Left ventricle myocardium inferior (tissue), 1 donor: Measurements from ENCODE around the gene OPTN. TPM values are rescaled to one million over a fixed set of nuclear protein-coding genes. Genes with fewer than 3 reads are reported as not detected.

ENCODE experiments used
- DNase-seq: peaks from one replicate; pipeline ENCODE4 v3.0.0-alpha.2; 2020
- H3K27ac ChIP-seq: fragments of 200-600 bp; replicated peaks from 2 replicates; pipeline ENCODE4 v1.8.0; 2021
- H3K27me3 ChIP-seq: fragments of 200-600 bp; 2 replicates; pipeline ENCODE4 v1.8.0; 2021; ENCODE audit warnings: low read depth
- H3K36me3 ChIP-seq: fragments of 200-600 bp; 2 replicates; pipeline ENCODE4 v1.8.0; 2021
- H3K4me1 ChIP-seq: fragments of 200-600 bp; 2 replicates; pipeline ENCODE4 v1.8.0; 2021
- H3K4me3 ChIP-seq: fragments of 200-600 bp; 2 replicates; pipeline ENCODE4 v1.8.0; 2021; ENCODE audit warnings: mild to moderate bottlenecking, moderate library complexity
- H3K9me3 ChIP-seq: fragments of 200-600 bp; replicated peaks from 2 replicates; pipeline ENCODE4 v1.8.0; 2021
- intact Hi-C: fragments of 100-400 bp; cut with micrococcal nuclease; formaldehyde crosslinking; loops from one replicate; pipeline ENCODE4 v1.11.0; 2022
- total RNA-seq: library from RNA; stranded (reverse); fragmentation: NEBNext Ultra II Directional; extraction: Animal tissue kit (Norgen Biotek cat#: 25700); gene quantifications from one replicate; pipeline ENCODE4 v1.2.1, GENCODE V29; 2021
- TF ChIP-seq, protein P1 (sequence below): fragments of 200-600 bp; IDR thresholded peaks from 2 replicates; pipeline ENCODE4 v1.8.0; 2021; ENCODE audit warnings: antibody characterized with exemption, mild to moderate bottlenecking, borderline replicate concordance
- donor health status: DM: no; HTN: yes; CAD: no; lungs with severe emphysema.

OPTN gene
- total RNA-seq, 1 donor from 2014 or later = 129 TPM

DNA sequence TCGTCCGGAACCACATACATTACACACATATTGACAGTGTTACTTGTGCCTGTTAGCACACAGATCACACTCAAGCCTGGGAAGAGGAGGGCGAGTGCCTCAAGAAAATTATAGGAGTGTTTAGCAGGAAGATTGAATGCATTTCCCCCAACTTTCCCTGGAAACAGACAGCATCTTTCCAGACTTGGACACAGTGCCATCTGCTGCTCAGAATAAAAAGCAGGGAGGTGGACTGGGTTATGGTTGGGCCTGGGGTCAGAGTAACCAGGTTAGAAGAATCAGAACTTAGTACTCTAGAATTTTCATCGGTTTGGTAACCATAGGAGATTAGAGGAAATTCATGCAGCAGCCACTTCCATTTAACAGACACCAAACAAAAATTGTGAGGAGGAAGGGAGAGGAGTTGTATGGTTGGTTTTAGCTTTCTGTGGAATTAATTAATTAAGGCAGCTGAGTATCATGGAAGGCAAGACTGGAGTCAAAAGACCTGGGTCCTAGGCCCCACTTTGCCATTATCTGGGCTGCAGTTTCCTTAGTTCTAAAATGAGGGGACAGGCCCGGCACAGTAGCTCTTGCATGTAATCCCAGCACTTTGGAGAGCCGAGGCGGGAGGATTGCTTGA lies 43.4 kb upstream of the OPTN start:
- Histone ChIP-seq H3K4me3 (no peak overlapping the region), H3K36me3 (no peaks in the 10 kb centered on the region), H3K4me1 (no peaks in the 10 kb centered on the region), H3K27ac (no peak overlapping the region), H3K9me3 (no peaks in the 10 kb centered on the region), H3K27me3 (peaks cover 31% of the 10 kb centered on the region)
- TF ChIP-seq, protein P1, sequence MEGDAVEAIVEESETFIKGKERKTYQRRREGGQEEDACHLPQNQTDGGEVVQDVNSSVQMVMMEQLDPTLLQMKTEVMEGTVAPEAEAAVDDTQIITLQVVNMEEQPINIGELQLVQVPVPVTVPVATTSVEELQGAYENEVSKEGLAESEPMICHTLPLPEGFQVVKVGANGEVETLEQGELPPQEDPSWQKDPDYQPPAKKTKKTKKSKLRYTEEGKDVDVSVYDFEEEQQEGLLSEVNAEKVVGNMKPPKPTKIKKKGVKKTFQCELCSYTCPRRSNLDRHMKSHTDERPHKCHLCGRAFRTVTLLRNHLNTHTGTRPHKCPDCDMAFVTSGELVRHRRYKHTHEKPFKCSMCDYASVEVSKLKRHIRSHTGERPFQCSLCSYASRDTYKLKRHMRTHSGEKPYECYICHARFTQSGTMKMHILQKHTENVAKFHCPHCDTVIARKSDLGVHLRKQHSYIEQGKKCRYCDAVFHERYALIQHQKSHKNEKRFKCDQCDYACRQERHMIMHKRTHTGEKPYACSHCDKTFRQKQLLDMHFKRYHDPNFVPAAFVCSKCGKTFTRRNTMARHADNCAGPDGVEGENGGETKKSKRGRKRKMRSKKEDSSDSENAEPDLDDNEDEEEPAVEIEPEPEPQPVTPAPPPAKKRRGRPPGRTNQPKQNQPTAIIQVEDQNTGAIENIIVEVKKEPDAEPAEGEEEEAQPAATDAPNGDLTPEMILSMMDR = peak; percentile 48
- intact Hi-C loops = no loop called here
- no peak for DNase-seq

DNA sequence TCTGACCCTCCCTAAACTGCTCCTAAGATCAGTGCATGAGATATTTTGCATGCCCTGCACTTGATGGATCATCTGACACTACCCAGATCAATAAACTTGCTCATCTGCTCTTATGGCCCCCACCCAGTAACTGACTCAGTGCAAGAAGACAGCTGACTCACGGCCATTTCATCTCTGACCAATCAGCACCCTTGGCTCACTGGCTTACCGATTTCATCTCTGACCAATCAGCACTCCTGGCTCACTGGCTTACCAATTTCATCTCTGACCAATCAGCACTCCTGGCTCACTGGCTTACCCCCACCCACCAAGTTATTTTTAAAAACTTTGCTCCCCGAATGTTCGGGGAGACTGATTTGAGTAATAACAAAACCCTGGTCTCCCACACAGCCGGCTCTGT lies 37.2 kb upstream of the OPTN start:
- TF ChIP-seq, protein P1 = no peak
- intact Hi-C loops = no loop called here
- Histone ChIP-seq H3K4me3 (no peak overlapping the region), H3K27me3 (peaks cover 38% of the 10 kb centered on the region), H3K9me3 (no peaks in the 10 kb centered on the region), H3K4me1 (no peaks in the 10 kb centered on the region), H3K27ac (no peak overlapping the region), H3K36me3 (no peaks in the 10 kb centered on the region)
- DNase-seq = no peak

DNA sequence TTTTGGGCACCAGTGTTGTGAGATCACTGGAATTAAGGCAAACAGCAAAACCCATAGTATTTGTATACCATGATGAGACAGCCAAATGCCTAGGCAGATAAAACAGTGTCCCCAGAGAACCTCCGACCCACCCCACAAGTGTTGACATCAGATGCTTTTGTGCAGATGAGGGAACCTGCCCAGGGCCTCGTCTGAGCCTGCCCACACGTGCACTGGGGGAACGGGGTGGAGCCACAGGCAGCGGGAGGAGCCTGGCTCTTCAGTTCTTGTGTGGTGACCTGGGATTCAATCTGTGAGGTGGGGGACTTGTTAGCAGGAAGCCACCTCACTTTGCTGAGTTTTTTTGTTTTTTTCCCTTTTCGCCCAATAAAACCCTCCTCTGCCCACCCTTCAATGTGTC lies 33.4 kb upstream of the OPTN start:
- DNase-seq = no peak
- peaks cover 30% of the 10 kb centered on the region for H3K27me3 ChIP-seq
- TF ChIP-seq, protein P1 = no peak
- H3K9me3 ChIP-seq = no peaks in the 10 kb centered on the region
- no peak overlapping the region for H3K27ac ChIP-seq
- H3K4me3 ChIP-seq = no peak overlapping the region
- intact Hi-C loops = no loop called here
- H3K36me3 ChIP-seq = no peaks in the 10 kb centered on the region
- no peaks in the 10 kb centered on the region for H3K4me1 ChIP-seq

DNA sequence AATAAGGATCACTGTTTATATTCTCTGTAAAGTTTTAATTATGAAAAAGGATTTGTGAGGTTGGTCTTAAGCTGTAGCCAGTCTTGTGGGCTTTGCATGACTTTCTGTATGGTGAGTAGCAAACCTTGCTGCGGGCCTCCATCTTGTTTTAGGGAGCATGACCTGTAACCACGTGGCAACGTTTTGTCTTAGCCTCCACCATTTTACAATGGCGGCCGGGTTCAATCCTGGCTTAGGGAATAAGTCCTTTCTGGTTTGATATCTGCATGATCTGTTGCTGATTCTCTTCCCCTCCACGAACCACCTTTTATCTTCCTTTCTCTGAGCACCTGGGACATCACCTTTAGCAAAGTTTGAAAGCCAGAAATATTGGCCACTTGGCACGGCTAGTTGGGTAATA lies 32.5 kb upstream of the OPTN start:
- no peaks in the 10 kb centered on the region for H3K4me1 ChIP-seq
- H3K36me3 ChIP-seq = no peaks in the 10 kb centered on the region
- intact Hi-C loops = no loop called here
- H3K27ac ChIP-seq = no peak overlapping the region
- H3K9me3 ChIP-seq = no peaks in the 10 kb centered on the region
- TF ChIP-seq, protein P1 = no peak
- H3K4me3 ChIP-seq = no peak overlapping the region
- no peak for DNase-seq
- peaks cover 32% of the 10 kb centered on the region for H3K27me3 ChIP-seq

DNA sequence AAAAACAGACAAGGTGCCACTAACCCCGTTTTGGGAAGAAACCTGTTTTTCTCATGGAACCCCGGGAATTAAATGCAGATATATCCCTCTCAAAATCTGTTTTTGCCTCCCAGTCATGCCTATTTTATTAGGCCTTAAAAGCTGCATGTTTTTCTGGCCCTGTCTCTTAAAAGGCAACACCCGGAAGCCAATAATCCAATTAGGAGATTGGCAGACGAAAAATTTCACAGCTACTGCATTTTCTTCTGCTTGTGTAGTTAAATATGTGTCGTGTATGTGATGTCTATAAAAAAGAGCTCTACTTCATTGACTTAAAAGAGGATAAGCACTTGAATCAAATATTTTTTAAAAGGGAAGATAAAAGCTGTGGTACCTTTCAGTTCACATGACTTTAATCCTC lies 31.9 kb upstream of the OPTN start:
- intact Hi-C loops = no loop called here
- Histone ChIP-seq H3K27ac (no peak overlapping the region), H3K27me3 (peaks cover 34% of the 10 kb centered on the region), H3K4me3 (no peak overlapping the region), H3K36me3 (no peaks in the 10 kb centered on the region), H3K9me3 (no peaks in the 10 kb centered on the region), H3K4me1 (no peaks in the 10 kb centered on the region)
- TF ChIP-seq, protein P1 = no peak
- DNase-seq = no peak

DNA sequence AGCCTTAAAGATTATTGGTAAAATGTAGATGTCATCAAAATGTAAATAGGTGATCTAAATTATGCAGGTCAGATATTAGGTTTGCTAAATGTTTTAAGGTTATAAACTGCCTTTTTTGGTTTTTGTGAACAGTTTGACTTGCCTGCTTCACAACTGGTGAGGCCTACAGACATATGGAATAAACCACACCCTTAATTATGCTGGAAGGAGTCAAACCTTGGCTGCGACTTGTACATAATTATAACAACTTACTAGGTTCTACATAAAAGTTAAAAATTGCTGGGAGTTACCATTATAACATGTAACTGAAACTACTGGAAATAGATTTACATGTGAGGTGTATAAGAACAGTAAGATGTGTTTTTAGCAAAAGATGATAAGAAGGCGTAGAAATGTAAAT lies 31.5 kb upstream of the OPTN start:
- H3K27me3 ChIP-seq = peaks cover 31% of the 10 kb centered on the region
- H3K9me3 ChIP-seq = no peaks in the 10 kb centered on the region
- TF ChIP-seq, protein P1 = no peak
- H3K4me1 ChIP-seq = no peaks in the 10 kb centered on the region
- intact Hi-C loops = no loop called here
- no peak overlapping the region for H3K4me3 ChIP-seq
- no peak for DNase-seq
- H3K36me3 ChIP-seq = no peaks in the 10 kb centered on the region
- no peak overlapping the region for H3K27ac ChIP-seq
